IMR-90 (cell line): Measurements from ENCODE around the gene ADGRL1.

Experiments
- CEBPB ChIP-seq: IDR thresholded peaks from 2 replicates; pipeline ENCODE4 v1.6.1; 2012; ENCODE audit warnings: low read depth, low read length, improper control_type of control experiment
- CHD1 ChIP-seq: IDR thresholded peaks from 2 replicates; pipeline ENCODE4 v1.6.1; 2012; ENCODE audit warnings: low read depth, low read length, improper control_type of control experiment
- CTCF ChIP-seq: conservative IDR thresholded peaks from 2 replicates; pipeline ENCODE4 v1.5.1; 2012; ENCODE audit warnings: mild to moderate bottlenecking, low read depth, low read length, improper control_type of control experiment
- FOS ChIP-seq: fragments of 150-350 bp; IDR thresholded peaks from 2 replicates; pipeline ENCODE4 v1.6.1; 2016; ENCODE audit warnings: low read depth, low read length
- MAFK ChIP-seq: IDR thresholded peaks from 2 replicates; pipeline ENCODE4 v1.6.1; 2012; ENCODE audit warnings: low read depth, low read length, improper control_type of control experiment
- MAZ ChIP-seq: IDR thresholded peaks from 2 replicates; pipeline ENCODE4 v1.6.1; 2012; ENCODE audit warnings: low read depth, mild to moderate bottlenecking, low read length, improper control_type of control experiment, moderate library complexity, borderline replicate concordance
- MXI1 ChIP-seq: IDR thresholded peaks from 2 replicates; pipeline ENCODE4 v1.6.1; 2012; ENCODE audit warnings: low read depth, mild to moderate bottlenecking, low read length, moderate library complexity, borderline replicate concordance
- POLR2A ChIP-seq: IDR thresholded peaks from 2 replicates; pipeline ENCODE4 v1.6.1; 2012; ENCODE audit warnings: mild to moderate bottlenecking, low read depth, low read length
- RAD21 ChIP-seq: IDR thresholded peaks from 2 replicates; pipeline ENCODE4 v1.6.1; 2012; ENCODE audit warnings: low read length, improper control_type of control experiment
- RFX5 ChIP-seq: IDR thresholded peaks from 2 replicates; pipeline ENCODE4 v1.8.0; 2012; ENCODE audit warnings: low read depth, mild to moderate bottlenecking, low read length, moderate library complexity

- TF ChIP-seq MAFK (no peak), RFX5 (no peak), CTCF (no peak), MXI1 (no peak), CHD1 (no peak), CEBPB (no peak), POLR2A (no peak), RAD21 (no peak), FOS (no peak), MAZ (no peak)
Observed at GRCh38 chr19:14155371-14155770, 50.6 kb downstream of the ADGRL1 start.
